ENCODE data around the gene NUCKS1.
A peak's percentile ranks its signal among the peaks of the same experiment; 100 is the strongest.

Gene NUCKS1, protein sequence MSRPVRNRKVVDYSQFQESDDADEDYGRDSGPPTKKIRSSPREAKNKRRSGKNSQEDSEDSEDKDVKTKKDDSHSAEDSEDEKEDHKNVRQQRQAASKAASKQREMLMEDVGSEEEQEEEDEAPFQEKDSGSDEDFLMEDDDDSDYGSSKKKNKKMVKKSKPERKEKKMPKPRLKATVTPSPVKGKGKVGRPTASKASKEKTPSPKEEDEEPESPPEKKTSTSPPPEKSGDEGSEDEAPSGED

DNA sequence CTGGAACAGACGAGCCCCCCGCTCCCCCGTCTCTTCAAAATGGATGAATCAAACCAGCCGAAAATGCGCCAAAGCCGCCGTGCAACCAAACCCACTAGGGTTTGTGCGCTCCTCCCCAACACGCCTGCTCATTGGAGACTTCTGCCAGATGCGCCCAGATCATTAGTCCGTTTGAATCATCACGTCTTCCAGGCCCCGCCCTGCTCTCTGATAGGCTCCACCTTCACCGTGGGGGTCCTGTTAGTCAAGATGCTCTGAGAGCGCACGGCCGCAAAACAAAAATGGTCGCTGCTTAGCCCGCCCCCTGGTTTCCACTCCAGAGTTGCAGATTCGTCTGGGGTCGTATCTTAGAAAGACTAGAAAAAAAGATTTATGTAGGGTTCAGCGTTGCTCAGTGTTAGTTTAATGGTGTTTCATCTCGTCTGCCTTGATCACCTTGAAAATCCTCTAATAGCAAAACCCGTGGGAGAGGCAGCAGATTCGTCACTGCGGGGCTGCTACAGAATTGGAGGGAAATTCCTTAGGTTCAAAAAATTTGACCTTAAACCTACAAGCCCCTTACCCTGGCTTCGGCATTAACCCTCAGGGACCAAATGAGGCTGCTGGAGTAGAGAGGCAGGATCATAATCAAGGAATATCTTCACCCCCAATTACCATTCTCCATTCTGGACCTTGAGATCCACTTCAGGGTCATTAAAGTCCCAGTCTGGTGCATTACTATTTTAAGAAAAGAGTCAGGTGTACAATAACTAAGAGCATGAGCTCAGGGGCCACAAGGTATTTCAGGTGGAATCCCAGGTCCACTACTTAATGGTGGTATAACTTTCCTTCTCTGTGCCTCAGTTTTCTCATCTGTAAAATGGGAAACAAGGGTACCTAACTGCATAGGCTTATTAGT, at the start of gene NUCKS1:
NUCKS1 (minus strand) TSS at position 45 of the 898 bp plus-strand sequence. CDS start 209 bp downstream, outside the sequence.
- TF ChIP-seq, protein P1, sequence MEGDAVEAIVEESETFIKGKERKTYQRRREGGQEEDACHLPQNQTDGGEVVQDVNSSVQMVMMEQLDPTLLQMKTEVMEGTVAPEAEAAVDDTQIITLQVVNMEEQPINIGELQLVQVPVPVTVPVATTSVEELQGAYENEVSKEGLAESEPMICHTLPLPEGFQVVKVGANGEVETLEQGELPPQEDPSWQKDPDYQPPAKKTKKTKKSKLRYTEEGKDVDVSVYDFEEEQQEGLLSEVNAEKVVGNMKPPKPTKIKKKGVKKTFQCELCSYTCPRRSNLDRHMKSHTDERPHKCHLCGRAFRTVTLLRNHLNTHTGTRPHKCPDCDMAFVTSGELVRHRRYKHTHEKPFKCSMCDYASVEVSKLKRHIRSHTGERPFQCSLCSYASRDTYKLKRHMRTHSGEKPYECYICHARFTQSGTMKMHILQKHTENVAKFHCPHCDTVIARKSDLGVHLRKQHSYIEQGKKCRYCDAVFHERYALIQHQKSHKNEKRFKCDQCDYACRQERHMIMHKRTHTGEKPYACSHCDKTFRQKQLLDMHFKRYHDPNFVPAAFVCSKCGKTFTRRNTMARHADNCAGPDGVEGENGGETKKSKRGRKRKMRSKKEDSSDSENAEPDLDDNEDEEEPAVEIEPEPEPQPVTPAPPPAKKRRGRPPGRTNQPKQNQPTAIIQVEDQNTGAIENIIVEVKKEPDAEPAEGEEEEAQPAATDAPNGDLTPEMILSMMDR (IDR thresholded peaks at IDR 0.05; ENCODE audit: control extremely low read depth, extremely low read depth, low read depth, missing control alignments), result no peak
- ChIA-PET CTCF (interaction anchor here (0.7 to 1.3 kb wide), 3 partner anchors 39 to 159 kb away, joined by 3 to 5 read pairs (median 3); no protein-coding TSS in a partner anchor), POLR2A (interaction anchor here (0.6 kb wide), 1 partner anchor 147 kb away, joined by 3 read pairs; no protein-coding TSS in a partner anchor)
- peak; percentile 86 for DNase-seq (ENCODE audit: extremely low spot score)

DNA sequence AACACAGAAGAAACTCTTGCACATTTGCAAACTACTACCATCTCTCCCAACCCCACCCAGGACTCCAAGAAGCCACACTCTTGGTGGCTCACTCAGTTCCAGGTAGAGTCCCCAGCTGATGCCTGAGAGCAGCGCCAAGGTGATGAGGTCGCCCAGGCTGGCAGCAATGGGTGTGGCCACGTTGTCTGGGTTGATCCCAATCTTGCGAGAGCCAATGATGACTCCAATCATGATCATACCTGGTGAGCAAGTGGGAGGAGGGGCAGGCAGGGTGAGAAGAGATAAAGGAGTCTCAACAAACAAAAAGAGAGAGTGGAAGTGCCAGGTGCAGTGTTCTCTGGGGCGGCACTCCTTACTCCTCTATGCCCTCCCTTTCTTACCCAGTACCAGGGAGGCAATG, 48.6 kb upstream of the NUCKS1 start:
- DNase-seq (ENCODE audit: extremely low spot score), result no peak
- ChIA-PET POLR2A (no interaction called here), CTCF (interaction anchor here (2.0 kb wide), 1 partner anchor 179 kb away, joined by 7 read pairs; no protein-coding TSS in a partner anchor)
- TF ChIP-seq, protein P1 (IDR thresholded peaks at IDR 0.05; ENCODE audit: control extremely low read depth, extremely low read depth, low read depth, missing control alignments), result no peak

DNA sequence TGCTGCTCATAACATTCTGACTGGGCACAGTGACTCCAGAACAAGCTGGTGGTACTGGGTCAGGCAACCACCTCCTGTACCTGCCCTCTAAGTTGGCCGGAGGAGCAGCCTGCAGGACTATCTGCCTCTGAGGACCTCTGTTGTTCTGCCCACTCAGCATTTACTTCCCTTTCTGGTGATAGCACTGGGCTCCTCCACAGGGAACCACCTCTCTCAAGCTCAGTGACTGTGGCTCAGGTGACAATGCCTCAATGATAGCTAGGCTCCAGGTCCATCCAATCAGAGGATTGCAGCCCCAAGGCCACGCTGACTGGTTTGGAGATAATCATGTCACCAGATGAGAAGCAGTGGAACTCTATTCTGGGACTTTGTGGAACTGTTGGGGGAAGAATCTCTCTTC, 47.2 kb upstream of the NUCKS1 start:
- CTCF ChIA-PET, result interaction anchor here (1.1 to 2.0 kb wide), 4 partner anchors 10 to 180 kb away, joined by 3 to 7 read pairs (median 4); no protein-coding TSS in a partner anchor
- POLR2A ChIA-PET, result no interaction called here
- TF ChIP-seq, protein P1 (IDR thresholded peaks at IDR 0.05; ENCODE audit: control extremely low read depth, extremely low read depth, low read depth, missing control alignments), result no peak
- DNase-seq (ENCODE audit: extremely low spot score), result no peak

DNA sequence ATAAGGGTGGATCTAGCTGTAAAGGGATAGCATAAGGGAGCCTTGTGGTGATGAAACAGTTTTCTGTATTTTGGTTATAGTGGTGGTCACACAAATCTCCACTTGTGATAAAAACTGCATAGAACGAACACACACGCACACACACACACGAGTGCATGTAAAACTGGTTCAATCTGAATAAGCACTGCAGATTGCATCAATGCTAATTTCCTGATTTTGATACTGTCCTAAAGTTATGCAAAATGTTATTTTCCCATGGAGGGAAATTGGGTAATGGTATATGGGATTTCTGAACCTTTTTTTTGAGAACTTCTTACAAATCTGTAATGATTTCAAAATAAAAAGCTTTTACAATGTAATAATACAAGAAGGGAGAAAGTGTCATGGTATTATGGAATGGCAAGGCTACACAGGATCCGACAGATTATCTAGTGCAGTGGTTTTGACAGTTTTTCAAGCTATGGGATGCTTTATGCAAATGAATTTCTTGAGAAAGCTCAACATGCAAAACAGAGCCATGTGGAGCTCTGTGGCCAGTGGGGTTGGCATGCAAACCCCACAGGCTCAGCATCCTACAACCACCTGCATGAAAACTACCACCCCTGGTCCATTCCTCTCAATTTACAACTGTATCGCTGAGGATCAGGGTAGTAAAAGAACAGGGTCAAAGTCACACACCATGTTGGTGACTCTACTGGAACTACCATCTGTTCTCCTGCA, 44.2 kb upstream of the NUCKS1 start:
- CTCF ChIA-PET, result interaction anchor here (0.8 to 7.4 kb wide), 6 partner anchors 18 to 190 kb away, joined by 3 to 168 read pairs (median 28); partner anchors contain the start of gene RAB29
- no peak for DNase-seq (ENCODE audit: extremely low spot score)
- POLR2A ChIA-PET, result no interaction called here
- TF ChIP-seq, protein P1 (IDR thresholded peaks at IDR 0.05; ENCODE audit: control extremely low read depth, extremely low read depth, low read depth, missing control alignments), result no peak

DNA sequence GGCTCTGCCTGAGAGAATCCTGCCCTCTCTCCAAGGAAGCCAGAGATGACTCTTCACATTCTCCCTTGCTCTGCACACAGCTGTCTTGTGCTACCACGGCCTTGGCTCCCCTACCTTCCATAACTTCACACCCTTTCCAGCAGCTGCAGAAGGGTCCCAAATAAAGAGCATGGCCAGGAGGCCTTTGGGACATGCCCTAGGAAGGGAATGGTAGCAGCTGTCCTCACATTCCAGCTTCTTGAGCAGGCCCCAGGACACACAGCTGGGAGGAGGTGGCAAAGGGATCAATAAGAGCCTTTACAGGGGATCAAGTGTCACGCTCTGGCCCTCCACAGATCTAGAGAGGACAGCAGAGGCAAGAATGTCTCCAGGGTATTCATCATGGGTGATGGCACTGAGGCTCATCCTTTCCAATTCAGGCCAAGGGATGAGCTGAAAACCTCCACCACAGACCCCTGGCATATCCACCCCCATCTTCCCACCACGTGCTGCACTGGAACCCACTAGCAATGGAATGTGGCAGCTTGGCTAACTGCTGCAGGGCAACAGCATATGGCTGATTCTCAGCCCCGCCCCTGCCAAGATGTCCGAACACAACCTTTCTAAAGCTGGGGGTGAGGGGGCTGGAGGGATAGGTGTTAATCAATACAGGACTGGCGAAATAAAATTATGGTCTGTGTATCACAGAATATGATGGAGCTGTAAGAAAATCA, 43.1 kb upstream of the NUCKS1 start:
- TF ChIP-seq, protein P1 (IDR thresholded peaks at IDR 0.05; ENCODE audit: control extremely low read depth, extremely low read depth, low read depth, missing control alignments), result no peak
- CTCF ChIA-PET, result interaction anchor here (0.8 to 7.4 kb wide), 17 partner anchors 7 to 244 kb away, joined by 3 to 168 read pairs (median 10); partner anchors contain the start of gene RAB29
- DNase-seq (ENCODE audit: extremely low spot score), result no peak
- POLR2A ChIA-PET, result no interaction called here

All from GM10248 (cell line).